Adipose tissue (tissue), 3 donors: ENCODE measurements around the gene WFIKKN1. TPM values are rescaled to one million over a fixed set of nuclear protein-coding genes. Genes with fewer than 3 reads are reported as not detected.

Source experiments
- H3K27ac ChIP-seq: one replicate; pipeline ENCODE4 v1.5.1; 2013; ENCODE audit warnings: low read depth, low read length
- WGBS, 3 donors: extraction: QIAGEN DNeasy Blood & Tissue Kit; methylation state at CpG; one replicate each; pipeline ENCODE4 v1.1.7; 2013; 5-methylcytosine and 5-hydroxymethylcytosine counted together
- polyA plus RNA-seq, 3 donors: library from polyadenylated mRNA; stranded (reverse); fragments of 200-250 nt; gene quantifications; one replicate each; pipeline ENCODE4 v1.2.3, GENCODE V29; 2013
- donor health status: healthy with polysubstance abuse.
- donor health status: Bipolar disorder and iron deficiency.
- donor health status: healthy.

The WFIKKN1 gene
- polyA plus RNA-seq, 3 donors: 0.25 to 0.85 (median 0.67) TPM

DNA sequence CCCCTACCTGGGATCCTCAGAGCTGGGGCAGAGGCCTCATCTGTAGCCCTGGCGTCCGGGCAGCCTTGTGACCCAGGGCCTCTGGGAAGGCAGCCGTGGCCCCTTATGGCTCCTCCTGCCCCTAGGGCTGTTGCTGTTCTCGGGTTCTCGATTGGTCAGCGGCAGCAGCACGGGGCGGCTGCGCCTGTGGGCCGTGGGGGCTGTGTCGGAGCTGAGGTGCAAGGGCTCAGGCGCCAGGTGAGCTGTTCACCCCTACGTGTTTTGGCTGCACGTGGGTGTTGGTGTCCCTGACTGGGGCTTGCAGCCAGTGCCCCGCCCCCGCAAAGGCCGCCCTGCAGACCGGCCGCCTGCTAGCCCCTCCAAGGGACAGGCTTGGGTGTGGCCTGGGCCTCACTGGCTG lies 31.3 kb downstream of the WFIKKN1 start:
- 91 to 93% (median 93%) methylated on average over 19 of the region's 19 CpGs for WGBS, 3 donors
- no peak overlapping the region for H3K27ac ChIP-seq

DNA sequence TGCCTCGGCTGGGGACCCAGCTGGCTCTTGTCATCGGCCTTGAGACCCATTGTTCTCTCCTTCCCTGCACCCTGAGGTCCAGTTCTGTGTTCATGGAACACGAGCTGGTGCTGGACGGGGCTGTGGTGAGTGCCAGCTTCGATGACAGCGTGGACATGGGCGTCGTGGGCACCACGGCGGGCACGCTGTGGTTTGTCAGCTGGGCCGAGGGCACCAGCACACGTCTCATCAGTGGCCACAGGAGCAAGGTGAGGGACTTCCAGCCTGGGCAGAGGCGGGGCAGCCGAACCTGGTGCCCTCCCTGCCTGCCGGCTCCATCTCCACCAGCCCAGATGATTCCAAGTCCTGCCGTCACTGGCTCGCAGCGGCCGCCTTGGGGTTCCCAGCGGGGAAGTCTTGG lies 31.8 kb downstream of the WFIKKN1 start:
- WGBS, 3 donors: 94% methylated on average over 21 of the region's 21 CpGs
- no peak overlapping the region for H3K27ac ChIP-seq

DNA sequence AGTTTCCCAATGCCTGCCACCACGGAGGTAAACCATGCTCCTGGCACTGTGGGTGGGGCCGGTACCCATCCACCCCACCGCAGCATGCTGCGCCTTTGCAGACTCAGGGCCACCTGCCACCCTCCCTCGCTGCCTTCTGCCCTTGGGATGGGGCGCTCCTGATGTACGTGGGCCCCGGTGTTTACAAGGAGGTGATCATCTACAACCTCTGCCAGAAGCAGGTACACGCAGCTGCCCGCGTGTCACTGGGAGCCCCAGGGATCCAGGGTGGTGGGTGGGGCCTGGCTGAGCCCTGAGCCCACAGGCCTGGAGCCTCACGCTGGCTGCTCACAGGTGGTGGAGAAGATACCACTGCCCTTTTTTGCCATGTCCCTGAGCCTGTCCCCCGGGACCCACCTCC lies 35.8 kb downstream of the WFIKKN1 start:
- no peak overlapping the region for H3K27ac ChIP-seq
- 88 to 94% (median 90%) methylated on average over 13 of the region's 13 CpGs for WGBS, 3 donors

DNA sequence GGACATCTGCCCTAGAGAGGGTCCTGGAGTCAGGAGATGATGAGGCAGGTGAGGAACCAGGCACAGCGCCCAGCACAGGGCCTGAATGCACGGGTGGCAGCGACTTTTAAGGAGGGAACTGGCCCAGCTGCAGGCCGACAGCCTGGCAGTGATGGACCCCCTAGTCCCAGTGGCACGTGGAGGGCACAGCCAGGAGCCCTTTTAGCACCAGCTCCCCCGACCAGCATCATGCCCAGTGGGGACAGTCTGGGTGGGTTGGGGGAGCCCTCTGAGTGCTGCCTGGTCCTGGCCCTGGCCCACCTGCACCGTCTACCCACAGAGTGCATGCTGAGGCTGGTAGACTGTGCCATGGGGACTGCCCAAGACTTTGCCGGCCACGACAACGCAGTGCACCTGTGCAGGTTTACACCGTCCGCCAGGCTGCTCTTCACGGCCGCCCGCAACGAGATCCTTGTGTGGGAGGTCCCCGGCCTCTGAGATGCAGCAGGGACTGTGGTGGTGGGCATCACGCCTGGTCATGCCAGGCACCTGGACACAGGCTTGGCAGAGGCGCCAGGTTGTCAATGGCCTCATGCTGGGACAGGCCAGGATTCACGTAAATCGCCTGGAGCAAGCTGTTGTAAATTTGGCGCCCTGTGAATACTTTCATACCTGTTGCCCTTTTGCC lies 36.5 kb downstream of the WFIKKN1 start:
- no peak overlapping the region for H3K27ac ChIP-seq
- WGBS, 3 donors: 83 to 85% (median 85%) methylated on average over 22 of the region's 22 CpGs

DNA sequence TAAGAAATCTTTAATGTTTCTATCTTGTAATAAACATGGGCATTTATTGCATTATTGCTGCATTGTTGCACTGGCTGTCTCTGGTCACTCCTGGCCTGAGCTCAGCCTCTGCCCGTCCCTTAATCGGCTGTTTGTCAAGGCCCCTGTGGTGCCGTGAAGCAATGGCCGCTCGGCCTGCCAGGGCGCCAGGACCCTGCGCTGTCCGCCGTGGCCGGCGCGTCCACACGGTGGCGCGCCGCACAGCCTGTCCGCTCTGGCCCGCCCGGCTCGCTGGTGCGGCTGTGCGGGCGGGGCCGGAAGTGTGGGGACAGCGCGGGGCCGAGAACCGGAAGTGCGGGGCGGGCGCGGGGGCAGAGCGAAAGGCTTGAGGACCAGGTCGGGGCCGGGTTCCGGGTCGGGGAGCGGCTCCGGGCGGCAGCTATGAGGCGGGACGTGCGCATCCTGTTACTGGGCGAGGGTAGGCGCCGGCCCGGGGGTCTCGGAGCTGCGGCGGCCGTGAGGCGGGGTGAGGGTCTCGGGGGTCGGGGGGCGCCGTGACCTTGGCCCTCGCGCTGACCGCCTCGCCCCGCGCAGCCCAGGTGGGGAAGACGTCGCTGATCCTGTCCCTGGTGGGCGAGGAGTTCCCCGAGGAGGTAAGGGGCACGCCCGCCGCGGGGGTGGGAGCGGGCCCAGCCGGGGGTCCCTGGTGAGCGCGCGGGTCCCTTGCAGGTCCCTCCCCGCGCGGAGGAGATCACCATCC lies 37.2 kb downstream of the WFIKKN1 start, which contains the start of gene RHOT2:
TSS of gene RHOT2 (plus strand) at position 353 of the 739 bp plus-strand sequence. CDS start at position 421, 68 bp downstream.
- 0 to 1% (median 1%) methylated on average over 55 to 78 of the region's 78 CpGs for WGBS, 3 donors
- H3K27ac ChIP-seq: no peak within 1 kb of the TSS

DNA sequence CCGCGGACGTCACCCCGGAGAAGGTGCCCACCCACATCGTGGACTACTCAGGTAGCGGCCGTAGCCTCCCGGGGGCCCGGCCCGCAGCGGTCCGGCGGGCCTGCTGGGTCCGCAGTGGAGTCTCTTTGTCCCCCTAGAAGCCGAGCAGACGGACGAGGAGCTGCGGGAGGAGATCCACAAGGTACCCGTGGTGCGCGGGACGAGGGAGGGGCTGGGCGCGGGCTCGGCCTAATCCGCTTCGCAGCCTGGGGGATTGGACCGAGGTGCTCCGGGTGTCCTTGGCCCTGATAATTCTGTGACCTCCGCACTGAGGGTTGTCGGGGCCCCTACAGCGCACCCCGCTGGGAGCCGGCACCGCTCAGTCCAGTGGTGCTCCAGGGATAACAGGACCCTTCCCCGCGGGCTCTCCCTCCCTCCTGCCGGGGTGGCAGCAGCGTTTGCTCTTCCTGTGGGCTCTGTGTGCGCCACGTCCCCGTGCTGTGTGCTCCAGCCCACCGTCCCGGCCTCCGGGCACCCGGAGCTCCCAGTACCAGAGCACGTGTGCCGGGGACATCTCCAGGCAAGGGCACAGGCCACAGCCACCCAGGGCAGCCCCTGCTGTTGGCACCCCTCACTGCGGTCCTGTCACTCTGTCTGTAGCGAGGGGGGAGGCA lies 37.9 kb downstream of the WFIKKN1 start:
- no peak overlapping the region for H3K27ac ChIP-seq
- 7 to 9% (median 8%) methylated on average over 45 to 50 of the region's 50 CpGs for WGBS, 3 donors

DNA sequence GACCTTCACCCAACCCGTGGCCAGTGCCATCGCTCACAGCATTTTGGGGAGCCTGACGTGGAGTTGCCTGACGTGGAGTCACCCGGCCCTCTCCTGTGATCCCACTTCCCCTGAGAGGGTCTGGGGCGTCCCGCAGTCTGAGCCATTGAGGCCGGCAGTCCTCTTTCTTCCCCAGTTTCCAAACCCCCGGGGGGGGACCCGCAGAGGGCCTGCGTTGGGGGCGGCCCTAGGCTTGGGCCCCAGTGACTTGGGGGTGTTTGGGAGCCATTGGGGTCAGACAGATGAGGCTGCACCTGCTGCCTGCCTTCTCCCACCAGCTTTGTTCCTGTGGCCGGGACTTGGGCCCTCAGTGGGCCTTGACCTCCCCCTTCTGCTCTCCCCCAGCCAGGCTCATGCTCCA lies 38.9 kb downstream of the WFIKKN1 start:
- 91 to 97% (median 95%) methylated on average over 13 of the region's 13 CpGs for WGBS, 3 donors
- H3K27ac ChIP-seq: no peak overlapping the region

DNA sequence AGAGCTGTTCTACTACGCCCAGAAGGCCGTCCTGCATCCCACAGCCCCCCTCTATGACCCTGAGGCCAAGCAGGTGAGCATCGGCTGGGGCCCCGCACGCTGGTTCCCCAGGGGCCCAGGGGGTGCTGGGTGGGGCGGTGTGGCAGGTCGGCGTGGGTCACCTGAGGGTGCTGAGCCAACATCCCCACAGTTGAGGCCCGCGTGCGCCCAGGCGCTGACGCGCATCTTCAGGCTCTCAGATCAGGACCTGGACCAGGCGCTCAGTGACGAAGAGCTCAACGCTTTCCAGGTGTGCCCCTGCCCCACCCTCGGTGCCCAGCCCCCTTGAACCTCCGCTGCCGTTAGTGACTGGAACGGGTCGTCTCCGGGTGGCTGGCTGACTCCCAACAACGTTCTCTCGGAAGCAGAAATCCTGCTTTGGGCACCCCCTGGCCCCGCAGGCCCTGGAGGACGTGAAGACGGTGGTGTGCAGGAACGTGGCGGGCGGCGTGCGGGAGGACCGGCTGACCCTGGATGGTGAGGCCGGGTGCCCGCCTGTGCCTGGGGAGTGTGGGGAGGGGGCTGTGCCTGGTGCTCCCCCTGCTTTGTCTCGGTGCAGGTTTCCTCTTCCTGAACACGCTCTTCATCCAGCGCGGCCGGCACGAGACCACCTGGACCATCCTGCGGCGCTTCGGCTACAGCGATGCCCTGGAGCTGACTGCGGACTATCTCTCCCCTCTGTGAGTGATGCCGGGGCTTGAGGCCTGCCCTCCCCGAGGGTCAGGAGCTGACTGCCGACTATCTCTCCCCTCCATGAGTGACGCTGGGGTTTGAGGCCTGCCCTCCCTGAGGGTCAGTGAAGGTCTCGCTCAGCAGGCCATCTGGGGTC lies 39.9 kb downstream of the WFIKKN1 start:
- H3K27ac ChIP-seq: no peak overlapping the region
- 91 to 93% (median 92%) methylated on average over 51 to 52 of the region's 52 CpGs for WGBS, 3 donors

DNA sequence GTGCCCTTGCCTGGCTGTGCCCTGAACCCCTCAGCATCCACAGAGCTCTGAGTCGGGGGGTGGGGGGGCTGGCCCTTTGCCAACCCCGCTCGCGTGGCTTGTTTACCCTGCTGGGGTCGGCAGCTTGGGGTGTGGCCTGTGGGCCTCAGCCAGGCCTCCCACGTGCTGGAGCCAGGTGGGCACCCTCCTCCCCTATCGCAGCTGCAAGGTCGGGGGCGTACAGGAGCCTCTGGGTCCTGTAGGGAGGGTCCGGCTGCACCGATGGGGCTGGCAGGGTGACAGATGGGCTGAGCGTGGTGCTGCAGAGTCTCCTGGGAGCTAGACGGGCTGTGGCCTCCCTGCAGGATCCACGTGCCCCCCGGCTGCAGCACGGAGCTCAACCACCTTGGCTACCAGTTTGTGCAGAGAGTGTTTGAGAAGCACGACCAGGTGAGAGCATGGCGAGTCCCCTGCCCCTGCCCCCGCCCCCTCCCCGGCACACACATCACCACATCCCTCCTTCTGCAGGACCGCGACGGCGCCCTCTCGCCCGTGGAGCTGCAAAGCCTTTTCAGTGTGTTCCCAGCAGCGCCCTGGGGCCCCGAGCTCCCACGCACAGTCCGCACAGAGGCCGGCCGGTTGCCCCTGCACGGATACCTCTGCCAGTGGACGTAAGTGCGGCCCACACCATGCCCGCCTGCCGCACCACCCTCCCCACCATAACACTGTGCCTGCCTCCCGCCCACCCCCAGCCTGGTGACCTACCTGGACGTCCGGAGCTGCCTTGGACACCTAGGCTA lies 40.8 kb downstream of the WFIKKN1 start:
- 83 to 88% (median 86%) methylated on average over 35 to 40 of the region's 40 CpGs for WGBS, 3 donors

DNA sequence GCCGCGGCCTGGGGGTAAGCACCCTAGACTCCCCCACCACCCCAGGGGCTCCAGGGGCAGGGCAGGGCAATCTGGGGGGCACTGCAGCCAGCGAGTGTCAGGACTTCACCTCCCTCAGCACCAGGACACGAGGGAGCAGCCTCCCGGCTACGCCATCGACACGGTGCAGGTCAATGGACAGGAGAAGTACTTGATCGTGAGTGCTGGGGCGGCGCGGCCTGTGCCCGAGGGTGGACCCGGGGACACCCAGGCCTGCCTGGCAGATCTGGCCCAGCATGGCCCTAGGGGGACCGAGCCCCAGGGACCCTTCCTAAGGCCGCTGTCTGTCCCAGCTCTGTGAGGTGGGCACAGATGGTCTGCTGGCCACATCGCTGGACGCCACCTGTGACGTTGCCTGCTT lies 41.6 kb downstream of the WFIKKN1 start:
- H3K27ac ChIP-seq: no peak overlapping the region
- WGBS, 3 donors: 91 to 95% (median 94%) methylated on average over 19 of the region's 19 CpGs

More for the DNA sequence above, 40.8 kb downstream of the WFIKKN1 start:
- no peak overlapping the region for H3K27ac ChIP-seq

DNA sequence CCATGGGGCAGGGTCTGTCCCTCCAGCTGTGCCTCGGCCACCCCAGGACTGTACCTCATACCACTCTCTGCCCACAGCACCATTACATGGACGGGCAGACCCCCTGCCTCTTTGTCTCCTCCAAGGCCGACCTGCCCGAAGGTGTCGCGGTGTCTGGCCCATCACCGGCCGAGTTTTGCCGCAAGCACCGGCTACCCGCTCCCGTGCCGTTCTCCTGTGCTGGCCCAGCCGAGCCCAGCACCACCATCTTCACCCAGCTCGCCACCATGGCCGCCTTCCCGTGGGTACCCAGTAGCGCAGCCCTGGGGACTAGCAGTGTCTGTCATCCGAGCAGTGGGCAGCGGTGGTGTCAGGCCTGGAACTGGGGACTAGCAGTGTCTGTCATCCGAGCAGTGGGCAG lies 42.1 kb downstream of the WFIKKN1 start:
- 95 to 96% (median 96%) methylated on average over 19 to 21 of the region's 21 CpGs for WGBS, 3 donors
- H3K27ac ChIP-seq: no peak overlapping the region

DNA sequence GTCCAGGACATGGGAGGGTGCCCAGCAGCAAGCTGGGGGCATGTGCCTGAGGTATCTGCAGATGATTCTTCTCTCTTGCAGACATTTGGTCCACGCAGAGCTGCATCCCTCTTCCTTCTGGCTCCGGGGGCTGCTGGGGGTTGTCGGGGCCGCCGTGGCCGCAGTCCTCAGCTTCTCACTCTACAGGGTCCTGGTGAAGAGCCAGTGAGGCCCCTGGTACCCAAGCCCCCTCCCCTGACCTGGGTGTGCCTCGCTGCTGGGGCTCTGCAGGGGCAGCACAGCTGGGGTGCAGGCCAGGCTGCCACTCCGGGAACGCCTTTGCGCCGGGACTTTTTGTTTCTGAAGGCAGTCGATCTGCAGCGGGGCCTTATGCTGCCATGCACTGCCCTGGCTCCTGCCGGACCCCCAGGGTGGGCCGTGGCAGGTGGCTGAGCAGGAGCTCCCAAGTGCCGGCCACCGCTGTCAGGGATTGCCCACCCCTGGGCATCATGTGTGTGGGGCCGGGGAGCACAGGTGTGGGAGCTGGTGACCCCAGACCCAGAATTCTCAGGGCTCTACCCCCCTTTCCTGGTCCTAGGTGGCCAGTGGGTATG lies 42.7 kb downstream of the WFIKKN1 start:
- H3K27ac ChIP-seq: no peak overlapping the region
- 90 to 94% (median 92%) methylated on average over 16 to 18 of the region's 18 CpGs for WGBS, 3 donors

DNA sequence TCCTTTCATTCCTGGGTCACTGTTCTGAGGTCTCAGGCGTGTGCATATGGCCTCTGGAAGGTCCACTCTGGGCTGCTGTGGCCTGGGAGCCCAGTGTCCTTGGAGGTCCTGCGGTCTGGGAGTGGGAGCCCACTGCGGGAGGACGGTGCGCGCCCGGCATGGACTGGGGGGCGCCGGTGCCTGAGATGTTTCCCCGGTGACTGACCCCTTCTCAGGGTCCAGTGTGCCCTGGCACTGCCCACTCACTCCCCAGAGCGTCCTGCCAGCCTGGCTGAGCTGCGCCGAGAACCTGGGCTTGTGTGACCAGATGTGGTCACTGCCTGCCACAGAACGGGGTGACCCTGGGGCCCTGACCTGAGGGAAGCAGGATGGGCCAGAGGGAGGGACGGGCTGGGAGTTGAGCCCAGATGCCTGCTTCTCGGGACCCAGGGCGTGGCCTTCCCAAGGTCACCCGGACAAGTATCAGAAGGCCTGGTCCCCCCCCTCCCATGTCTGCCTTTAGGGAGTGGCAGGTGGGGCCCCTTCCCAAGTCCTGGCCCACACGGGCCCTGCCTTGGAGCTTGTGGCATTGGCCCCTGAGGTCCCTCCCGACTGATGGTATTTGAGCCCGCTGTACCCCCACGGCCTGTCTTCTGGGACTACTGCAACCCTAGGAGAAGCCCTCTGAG lies 43.6 kb downstream of the WFIKKN1 start:
- 68 to 85% (median 73%) methylated on average over 22 of the region's 22 CpGs for WGBS, 3 donors
- H3K27ac ChIP-seq: no peak overlapping the region

DNA sequence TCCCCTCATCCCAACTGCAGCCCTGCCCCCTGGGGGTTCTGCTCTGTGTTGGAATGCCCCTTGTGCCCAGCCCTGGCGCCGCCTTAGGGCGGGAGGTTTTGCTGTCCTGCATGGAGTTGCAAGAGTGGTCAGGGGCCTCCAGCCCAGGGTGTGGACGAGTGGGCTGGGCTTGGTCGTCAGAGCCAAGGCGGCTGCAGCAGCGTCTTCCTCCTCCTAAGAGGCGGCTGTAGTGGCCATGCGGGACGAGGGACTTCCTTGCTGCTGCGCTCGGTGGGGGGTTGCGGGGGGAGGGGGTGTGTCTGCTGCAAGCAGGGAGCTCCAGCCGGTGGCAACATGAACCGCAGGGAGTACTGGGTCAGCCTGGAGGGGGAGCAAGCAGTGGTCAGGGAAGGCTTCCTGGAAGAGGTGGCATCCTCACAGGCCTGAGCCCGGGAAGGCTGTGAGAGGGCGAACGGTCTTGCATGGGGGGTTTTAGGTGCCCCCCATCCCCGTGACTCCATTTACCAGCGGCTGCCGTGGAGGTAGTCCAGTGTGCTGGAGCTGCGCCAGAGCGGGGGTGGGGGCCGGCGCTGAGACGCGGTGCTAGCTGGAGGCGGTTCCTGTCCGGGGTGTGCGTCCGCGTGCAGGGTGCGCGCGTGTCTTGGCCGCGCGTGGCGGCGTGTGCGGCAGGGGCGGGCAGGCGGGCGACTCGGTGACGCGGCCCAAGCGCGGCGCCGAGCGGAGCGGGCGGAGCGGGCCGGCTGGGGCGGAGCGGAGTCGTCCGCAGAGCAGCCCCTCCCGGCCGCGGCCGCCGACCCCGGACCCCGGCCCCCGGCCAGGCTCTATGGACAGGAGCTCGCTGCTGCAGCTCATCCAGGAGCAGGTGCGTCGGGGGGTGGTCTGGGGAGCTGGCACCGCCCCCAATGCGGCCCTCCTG lies 44.4 kb downstream of the WFIKKN1 start, which contains the start of gene RHBDL1:
TSS of gene RHBDL1 (plus strand) at position 704 of the 916 bp plus-strand sequence. CDS start at position 824, 120 bp downstream.
- H3K27ac ChIP-seq: no peak within 1 kb of the TSS
- 4 to 8% (median 7%) methylated on average over 58 to 73 of the region's 73 CpGs for WGBS, 3 donors

DNA sequence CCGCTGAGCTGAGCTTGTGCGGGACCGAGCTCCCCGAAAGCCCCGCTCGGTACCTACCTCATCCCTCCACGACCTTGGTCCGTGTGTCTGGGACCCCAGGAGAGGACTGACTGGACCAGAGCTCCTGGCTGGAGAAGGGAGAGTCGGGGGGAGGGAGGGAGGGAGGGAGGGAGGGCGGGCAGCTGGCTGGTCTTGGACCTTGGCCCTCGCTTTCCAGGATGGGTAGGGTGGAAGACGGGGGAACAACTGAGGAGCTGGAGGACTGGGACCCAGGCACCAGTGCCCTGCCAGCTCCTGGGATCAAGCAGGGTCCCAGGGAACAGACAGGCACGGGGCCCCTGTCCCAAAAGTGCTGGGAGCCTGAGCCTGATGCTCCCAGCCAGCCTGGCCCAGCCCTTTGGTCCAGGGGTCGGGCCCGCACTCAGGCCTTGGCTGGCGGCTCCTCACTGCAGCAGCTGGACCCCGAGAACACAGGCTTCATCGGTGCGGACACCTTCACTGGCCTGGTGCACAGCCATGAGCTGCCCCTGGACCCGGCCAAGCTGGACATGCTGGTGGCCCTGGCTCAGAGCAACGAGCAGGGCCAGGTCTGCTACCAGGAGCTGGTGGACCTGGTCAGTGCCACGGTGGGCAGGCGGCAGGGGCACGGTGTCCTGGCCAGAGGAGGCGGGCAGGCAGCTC lies 45.2 kb downstream of the WFIKKN1 start:
- no peak overlapping the region for H3K27ac ChIP-seq
- WGBS, 3 donors: 44 to 49% (median 49%) methylated on average over 20 to 25 of the region's 25 CpGs
